Kidney tubule cell (primary cell): Measurements from ENCODE around the gene SNRNP200.

ENCODE experiments used
- DNase-seq: peaks from one replicate; pipeline ENCODE4 v3.0.0-alpha.2; 2018; ENCODE audit warnings: low spot score

SNRNP200 gene

GRCh38 chr2:96305091-96305978 lies at the start of gene SNRNP200:
SNRNP200 (minus strand) TSS chr2:96305546; CDS start chr2:96305437, 109 bp downstream.
- peak; percentile 87 for DNase-seq

- no peak for DNase-seq
Measured at GRCh38 chr2:96354492-96354891, 49.1 kb upstream of the SNRNP200 start.

- no peak for DNase-seq
Measured at GRCh38 chr2:96353606-96354101, 48.3 kb upstream of the SNRNP200 start.

GRCh38 chr2:96353032-96353561 lies 47.8 kb upstream of the SNRNP200 start:
- DNase-seq, result peak; percentile 25

GRCh38 chr2:96347395-96347794 lies 42.0 kb upstream of the SNRNP200 start:
- DNase-seq, result no peak

GRCh38 chr2:96345868-96346462 lies 40.6 kb upstream of the SNRNP200 start:
- no peak for DNase-seq

GRCh38 chr2:96345438-96345837 lies 40.1 kb upstream of the SNRNP200 start:
- no peak for DNase-seq

- DNase-seq, result no peak
Measured at GRCh38 chr2:96344011-96344410, 38.7 kb upstream of the SNRNP200 start.

GRCh38 chr2:96342085-96342484 lies 36.7 kb upstream of the SNRNP200 start:
- DNase-seq, result peak; percentile 70

GRCh38 chr2:96341641-96342040 lies 36.3 kb upstream of the SNRNP200 start:
- no peak for DNase-seq

GRCh38 chr2:96340493-96341414 lies 35.4 kb upstream of the SNRNP200 start:
- peak; percentile 59 for DNase-seq

GRCh38 chr2:96336873-96337272 lies 31.5 kb upstream of the SNRNP200 start:
- no peak for DNase-seq

GRCh38 chr2:96336104-96336775 lies 30.9 kb upstream of the SNRNP200 start:
- no peak for DNase-seq

GRCh38 chr2:96333708-96334107 lies 28.4 kb upstream of the SNRNP200 start:
- no peak for DNase-seq

GRCh38 chr2:96330407-96330806 lies 25.1 kb upstream of the SNRNP200 start:
- no peak for DNase-seq

- DNase-seq, result no peak
Measured at GRCh38 chr2:96329874-96330273, 24.5 kb upstream of the SNRNP200 start.

GRCh38 chr2:96329456-96329855 lies 24.1 kb upstream of the SNRNP200 start:
- peak; percentile 55 for DNase-seq

GRCh38 chr2:96326990-96327820 lies 21.9 kb upstream of the SNRNP200 start:
- DNase-seq, result no peak

GRCh38 chr2:96326564-96326963 lies 21.2 kb upstream of the SNRNP200 start:
- DNase-seq, result no peak

- DNase-seq, result no peak
Measured at GRCh38 chr2:96325884-96326255, 20.5 kb upstream of the SNRNP200 start.
